ENCODE data around the gene NAXD. TPM values are rescaled to one million over a fixed set of nuclear protein-coding genes. Genes with fewer than 3 reads are reported as not detected.
"Not testable (repeated sequence)": the region's sequence is repeated elsewhere in the genome, so short reads cannot be mapped to it uniquely, and the experiment has no call there.

The NAXD gene
- total RNA-seq, 1 donor from 2014 or later, result 25.8 TPM

DNA sequence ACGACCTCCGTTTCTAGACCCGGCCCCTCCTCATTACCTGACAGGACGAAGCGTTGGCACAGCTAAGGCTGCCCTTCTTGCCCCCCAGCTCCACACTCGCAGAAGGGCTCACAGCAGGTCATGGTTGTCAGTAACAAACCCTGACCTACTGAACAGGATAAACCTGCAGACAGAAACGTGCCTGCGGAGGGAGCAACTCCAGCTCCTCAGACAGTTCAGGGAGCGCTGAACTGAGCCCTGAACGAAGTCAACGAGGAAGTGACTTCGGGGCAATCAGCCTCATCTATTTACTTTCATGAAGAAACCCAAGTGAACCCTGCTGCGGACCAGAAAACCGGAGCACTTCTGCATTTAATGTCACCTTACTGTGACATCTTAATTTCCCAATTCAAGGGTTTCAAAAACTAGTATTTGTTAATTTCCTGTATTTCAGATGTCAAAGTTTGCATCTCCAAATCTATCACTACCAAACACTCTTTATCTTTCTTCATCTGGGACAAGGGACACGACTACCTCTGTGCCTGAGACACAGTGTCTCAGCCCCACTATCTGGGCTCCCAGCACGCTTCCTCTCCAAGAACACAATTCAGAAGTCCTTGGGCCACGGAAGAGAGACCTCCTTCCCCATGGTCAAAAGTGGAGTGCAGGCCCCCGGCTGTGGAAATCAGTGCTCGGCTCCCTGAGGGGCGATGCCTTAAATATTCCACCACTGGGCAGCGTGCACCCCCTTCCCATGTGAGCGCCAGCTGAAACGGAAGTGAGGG is 50.3 kb downstream of the NAXD start:
- Mint-ChIP-seq H3K27me3 (ENCODE audit: low read depth, unreplicated experiment) (peaks cover 2% of the 10 kb centered on the region), H3K4me3 (ENCODE audit: unreplicated experiment) (no peak overlapping the region), H3K9me3 (ENCODE audit: unreplicated experiment) (peaks cover 10% of the 10 kb centered on the region), H3K27ac (ENCODE audit: unreplicated experiment) (no peak overlapping the region), H3K36me3 (ENCODE audit: low read depth, unreplicated experiment) (peaks cover 64% of the 10 kb centered on the region), H3K4me1 (ENCODE audit: low read depth, unreplicated experiment) (no peaks in the 10 kb centered on the region)
- H3K4me1 ChIP-seq (ENCODE audit: insufficient read depth, low read length), result no peaks in the 10 kb centered on the region
- no peaks in the 10 kb centered on the region for H3K9me3 ChIP-seq (ENCODE audit: insufficient read depth, low read depth, low read length)
- H4K20me1 ChIP-seq (ENCODE audit: insufficient read depth, low read length), result peaks cover 2% of the 10 kb centered on the region
- H3K36me3 ChIP-seq (ENCODE audit: insufficient read depth, low read length), result peaks cover 28% of the 10 kb centered on the region
- H3K4me2 ChIP-seq (ENCODE audit: low read length), result no peak overlapping the region
- no peak overlapping the region for H3K9ac ChIP-seq (ENCODE audit: low read length)
- DNase-seq (ENCODE audit: low read depth) (no peak), FAIRE-seq (no peak)
- H3K4me3 ChIP-seq (ENCODE audit: insufficient read depth, low read depth, low read length), result no peak overlapping the region
- no peak overlapping the region for H3K27ac ChIP-seq (ENCODE audit: low read depth, low read length)
- H3K79me2 ChIP-seq (ENCODE audit: insufficient read depth, low read length), result no peaks in the 10 kb centered on the region
- H3K27me3 ChIP-seq (ENCODE audit: insufficient read depth, low read length), result no peaks in the 10 kb centered on the region
- no peak overlapping the region for H2AFZ ChIP-seq (ENCODE audit: low read depth, low read length)
- TF ChIP-seq EZH2 (IDR thresholded peaks at IDR 0.05; ENCODE audit: insufficient read depth, low read length), result no peak

DNA sequence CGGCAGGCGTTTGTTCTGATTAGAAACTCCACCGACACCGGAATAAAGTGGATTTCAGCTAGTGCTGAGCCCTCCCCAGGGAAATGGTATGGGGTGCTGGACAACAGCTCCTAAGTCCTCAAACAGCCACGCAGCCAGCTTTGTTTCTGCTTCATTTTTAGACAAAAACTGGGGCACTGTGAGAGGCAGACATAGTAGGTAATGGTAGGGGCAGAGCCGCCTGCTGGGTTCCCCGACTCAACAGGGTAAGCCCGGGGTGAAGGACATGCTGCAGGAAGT is 50.8 kb downstream of the NAXD start:
- Histone ChIP-seq H3K9ac (ENCODE audit: low read length) (no peak overlapping the region), H3K27me3 (ENCODE audit: insufficient read depth, low read length) (no peaks in the 10 kb centered on the region), H3K27ac (ENCODE audit: low read depth, low read length) (no peak overlapping the region), H2AFZ (ENCODE audit: low read depth, low read length) (no peak overlapping the region), H3K4me1 (ENCODE audit: insufficient read depth, low read length) (no peaks in the 10 kb centered on the region), H3K79me2 (ENCODE audit: insufficient read depth, low read length) (no peaks in the 10 kb centered on the region), H3K9me3 (ENCODE audit: insufficient read depth, low read depth, low read length) (no peaks in the 10 kb centered on the region), H4K20me1 (ENCODE audit: insufficient read depth, low read length) (peaks cover 2% of the 10 kb centered on the region), H3K4me2 (ENCODE audit: low read length) (no peak overlapping the region), H3K36me3 (ENCODE audit: insufficient read depth, low read length) (peaks cover 28% of the 10 kb centered on the region), H3K4me3 (ENCODE audit: insufficient read depth, low read depth, low read length) (no peak overlapping the region)
- TF ChIP-seq CTCF (IDR thresholded peaks at IDR 0.05; ENCODE audit: insufficient read depth, low read depth, low read length) (no peak), EZH2 (IDR thresholded peaks at IDR 0.05; ENCODE audit: insufficient read depth, low read length) (no peak)
- Mint-ChIP-seq H3K36me3 (ENCODE audit: low read depth, unreplicated experiment) (peaks cover 64% of the 10 kb centered on the region), H3K4me3 (ENCODE audit: unreplicated experiment) (no peak overlapping the region), H3K4me1 (ENCODE audit: low read depth, unreplicated experiment) (no peaks in the 10 kb centered on the region), H3K27me3 (ENCODE audit: low read depth, unreplicated experiment) (peaks cover 2% of the 10 kb centered on the region), H3K27ac (ENCODE audit: unreplicated experiment) (no peak overlapping the region), H3K9me3 (ENCODE audit: unreplicated experiment) (peaks cover 6% of the 10 kb centered on the region)
- FAIRE-seq, result no peak
- no peak for DNase-seq (ENCODE audit: low read depth)

DNA sequence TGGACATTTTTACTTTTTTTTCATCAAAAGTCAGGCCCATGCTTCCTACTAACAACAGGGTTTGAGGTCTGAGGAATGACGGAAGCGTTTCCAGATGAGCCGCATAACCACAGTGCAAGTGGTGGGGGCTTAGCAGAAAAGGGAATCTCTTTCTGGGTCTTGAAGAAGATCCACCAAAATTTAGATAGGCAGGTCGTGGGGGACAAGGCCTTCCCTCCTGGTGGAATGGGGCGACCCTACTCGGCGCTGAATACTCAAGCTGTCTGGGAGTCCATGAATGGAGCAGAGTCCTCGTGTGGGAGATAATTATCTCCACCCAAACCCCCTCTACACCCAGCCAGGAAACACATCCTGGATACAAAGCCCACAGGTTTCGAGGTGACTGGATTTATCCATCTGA is 53.7 kb downstream of the NAXD start:
- H3K9me3 Mint-ChIP-seq (ENCODE audit: unreplicated experiment), result peaks cover 3% of the 10 kb centered on the region
- Histone ChIP-seq H2AFZ (ENCODE audit: low read depth, low read length) (no peak overlapping the region), H3K9ac (ENCODE audit: low read length) (no peak overlapping the region), H3K79me2 (ENCODE audit: insufficient read depth, low read length) (no peaks in the 10 kb centered on the region), H3K4me3 (ENCODE audit: insufficient read depth, low read depth, low read length) (no peak overlapping the region), H3K27ac (ENCODE audit: low read depth, low read length) (no peak overlapping the region), H4K20me1 (ENCODE audit: insufficient read depth, low read length) (no peaks in the 10 kb centered on the region), H3K27me3 (ENCODE audit: insufficient read depth, low read length) (no peaks in the 10 kb centered on the region), H3K4me1 (ENCODE audit: insufficient read depth, low read length) (no peaks in the 10 kb centered on the region), H3K36me3 (ENCODE audit: insufficient read depth, low read length) (peaks cover 8% of the 10 kb centered on the region), H3K9me3 (ENCODE audit: insufficient read depth, low read depth, low read length) (no peaks in the 10 kb centered on the region), H3K4me2 (ENCODE audit: low read length) (no peak overlapping the region)
- no peak overlapping the region for H3K4me3 Mint-ChIP-seq (ENCODE audit: unreplicated experiment)
- TF ChIP-seq EZH2 (IDR thresholded peaks at IDR 0.05; ENCODE audit: insufficient read depth, low read length) (no peak), CTCF (IDR thresholded peaks at IDR 0.05; ENCODE audit: insufficient read depth, low read depth, low read length) (no peak)
- peaks cover 48% of the 10 kb centered on the region for H3K36me3 Mint-ChIP-seq (ENCODE audit: low read depth, unreplicated experiment)
- no peak for FAIRE-seq
- H3K27me3 Mint-ChIP-seq (ENCODE audit: low read depth, unreplicated experiment), result peaks cover 2% of the 10 kb centered on the region
- H3K27ac Mint-ChIP-seq (ENCODE audit: unreplicated experiment), result no peak overlapping the region
- no peaks in the 10 kb centered on the region for H3K4me1 Mint-ChIP-seq (ENCODE audit: low read depth, unreplicated experiment)
- DNase-seq (ENCODE audit: low read depth), result no peak

DNA sequence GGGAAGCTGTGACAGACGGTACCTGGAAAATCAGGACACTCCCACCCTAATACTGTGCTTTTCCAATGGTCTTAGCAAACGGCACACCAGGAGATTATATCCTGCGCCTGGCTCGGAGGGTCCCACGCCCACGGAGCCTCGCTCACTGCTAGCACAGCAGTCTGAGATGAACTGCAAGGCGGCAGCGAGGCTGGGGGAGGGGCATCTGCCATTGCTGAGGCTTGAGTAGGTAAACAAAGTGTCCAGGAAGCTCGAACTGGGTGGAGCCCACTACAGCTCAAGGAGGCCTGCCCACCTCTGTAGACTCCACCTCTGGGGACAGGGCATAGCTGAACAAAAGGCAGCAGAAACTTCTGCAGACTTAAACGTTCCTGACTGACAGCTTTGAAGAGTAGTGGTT is 54.5 kb downstream of the NAXD start:
- H3K9me3 Mint-ChIP-seq (ENCODE audit: unreplicated experiment); H3K4me1 Mint-ChIP-seq (ENCODE audit: low read depth, unreplicated experiment); H3K4me3 Mint-ChIP-seq (ENCODE audit: unreplicated experiment): not testable (repeated sequence)

More for the DNA sequence above, 54.5 kb downstream of the NAXD start:
- H3K27me3 ChIP-seq (ENCODE audit: insufficient read depth, low read length); H3K27me3 Mint-ChIP-seq (ENCODE audit: low read depth, unreplicated experiment); H3K4me2 ChIP-seq (ENCODE audit: low read length); H2AFZ ChIP-seq (ENCODE audit: low read depth, low read length); H3K27ac Mint-ChIP-seq (ENCODE audit: unreplicated experiment); H3K9ac ChIP-seq (ENCODE audit: low read length); H3K79me2 ChIP-seq (ENCODE audit: insufficient read depth, low read length); FAIRE-seq; H3K36me3 ChIP-seq (ENCODE audit: insufficient read depth, low read length); H3K4me1 ChIP-seq (ENCODE audit: insufficient read depth, low read length); H3K9me3 ChIP-seq (ENCODE audit: insufficient read depth, low read depth, low read length); H3K27ac ChIP-seq (ENCODE audit: low read depth, low read length); H3K4me3 ChIP-seq (ENCODE audit: insufficient read depth, low read depth, low read length); DNase-seq (ENCODE audit: low read depth); H4K20me1 ChIP-seq (ENCODE audit: insufficient read depth, low read length): not testable (repeated sequence)
- peaks cover 50% of the 10 kb centered on the region for H3K36me3 Mint-ChIP-seq (ENCODE audit: low read depth, unreplicated experiment)
